ENCODE data around the gene ZW10.

ZW10 gene

DNA sequence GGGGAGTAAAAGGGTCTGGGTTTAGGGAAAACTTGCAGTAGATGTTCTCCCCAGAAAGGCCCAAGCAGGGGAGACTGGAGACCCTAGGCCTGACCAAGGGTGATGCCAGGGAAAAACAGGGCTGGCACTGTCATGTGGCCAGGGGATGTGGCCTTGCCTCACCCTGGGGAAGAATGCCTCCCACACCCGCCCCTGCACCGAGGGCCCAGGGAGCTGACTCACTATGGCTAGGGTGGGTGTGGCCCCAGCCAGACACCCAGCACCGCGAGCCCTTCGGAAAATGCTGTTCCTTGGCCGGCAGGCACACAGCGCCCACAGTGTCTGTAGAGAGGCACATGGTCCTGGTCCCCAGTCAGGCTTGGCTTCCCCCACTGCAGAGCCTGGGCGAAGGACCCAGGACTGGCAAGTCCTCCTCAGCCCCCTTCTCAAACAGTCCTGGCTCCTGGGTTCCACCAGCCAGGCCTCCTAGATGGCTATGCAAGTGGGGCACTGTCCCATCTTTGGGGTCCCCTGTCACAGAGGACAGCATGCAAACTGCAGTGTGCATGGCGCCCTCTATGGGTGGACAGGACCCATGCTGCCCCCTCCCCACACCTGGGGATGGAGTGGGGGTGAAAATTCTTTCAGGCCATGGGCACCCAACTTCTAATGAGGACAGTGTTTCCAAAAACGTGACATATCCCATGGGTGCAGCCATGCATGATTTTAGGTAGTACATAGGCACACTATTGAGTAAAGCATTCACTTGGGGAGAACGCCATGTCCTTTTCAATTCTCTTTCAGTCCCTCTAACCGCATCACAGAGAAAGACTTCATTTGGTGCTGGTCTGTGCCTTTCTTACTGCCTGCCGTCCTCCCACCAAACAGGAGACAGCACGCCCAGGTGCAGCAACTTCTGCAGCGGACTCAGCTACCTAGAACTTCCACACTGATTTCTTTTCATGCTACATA is 82.6 kb downstream of the ZW10 start:
- H3K18ac ChIP-seq (ENCODE audit: low read length): peak overlapping the region; percentile 83

GRCh38 chr11:113689768-113690618 is 83.5 kb downstream of the ZW10 start:
- peak overlapping the region; percentile 16 for H2BK12ac ChIP-seq (ENCODE audit: low read length)
- peak overlapping the region; percentile 36 for H3K9ac ChIP-seq (ENCODE audit: low read depth, low read length, poor library complexity)
- H3K14ac ChIP-seq (ENCODE audit: low read length): peak overlapping the region; percentile 76
- no peak overlapping the region for H3K27ac ChIP-seq (replicated peaks; ENCODE audit: low read length)
- no peak overlapping the region for H4K8ac ChIP-seq (ENCODE audit: low read depth, low read length)
- no peak overlapping the region for H2BK120ac ChIP-seq (ENCODE audit: low read depth, low read length)
- no peak overlapping the region for H3K4me3 ChIP-seq (ENCODE audit: low read length in 2 of 2)
- H3K9me3 ChIP-seq (replicated peaks in 1 of 2; ENCODE audit: control insufficient read depth in 2 of 2, insufficient read depth in 1 of 2, low read depth in 1 of 2, low read length in 2 of 2): peaks cover 0 to 2% of the 10 kb centered on the region in 2 donors
- no peak overlapping the region for H2BK5ac ChIP-seq (ENCODE audit: low read length)
- H3K27me3 ChIP-seq (ENCODE audit: control insufficient read depth in 3 of 3, insufficient read depth in 3 of 3, low read depth in 1 of 3, low read length in 3 of 3): no peaks in the 10 kb centered on the region
- H3K4me2 ChIP-seq (ENCODE audit: insufficient read depth, low read length, poor library complexity, severe bottlenecking): no peak overlapping the region
- H3K18ac ChIP-seq (ENCODE audit: low read length): peak overlapping the region; percentile 83
- peak overlapping the region; percentile 92 for H2AK5ac ChIP-seq (ENCODE audit: low read depth, low read length)
- H2BK15ac ChIP-seq (ENCODE audit: low read length): peak overlapping the region; percentile 76
- WGBS, 2 donors (ENCODE audit: extremely low coverage in 2 of 2, insufficient read length in 2 of 2, insufficient replicate concordance in 1 of 2): no CpG with 5 or more reads among the region's 19 CpGs
- peaks cover 2 to 5% of the 10 kb centered on the region in 2 donors for H3K36me3 ChIP-seq (replicated peaks in 1 of 2; ENCODE audit: control insufficient read depth in 2 of 2, insufficient read depth in 2 of 2, low read length in 2 of 2)
- no peak overlapping the region for H2AFZ ChIP-seq (ENCODE audit: low read length)
- no peak overlapping the region for H3K23ac ChIP-seq (ENCODE audit: low read depth, low read length, poor library complexity)
- no peak overlapping the region for H3K4ac ChIP-seq (ENCODE audit: low read length)
- H3K79me1 ChIP-seq (ENCODE audit: low read depth, low read length): no peaks in the 10 kb centered on the region
- peak overlapping the region; percentile 79 for H4K91ac ChIP-seq (ENCODE audit: low read depth, low read length, poor library complexity)
- no peak for DNase-seq (ENCODE audit: low spot score)
- no peaks in the 10 kb centered on the region for H3K4me1 ChIP-seq (ENCODE audit: control insufficient read depth in 2 of 2, insufficient read depth in 1 of 2, low read depth in 1 of 2, low read length in 2 of 2)

More for the DNA sequence above, 82.6 kb downstream of the ZW10 start:
- Histone ChIP-seq H3K27me3 (ENCODE audit: control insufficient read depth in 3 of 3, insufficient read depth in 3 of 3, low read depth in 1 of 3, low read length in 3 of 3) (no peaks in the 10 kb centered on the region), H3K4me1 (ENCODE audit: control insufficient read depth in 2 of 2, insufficient read depth in 1 of 2, low read depth in 1 of 2, low read length in 2 of 2) (no peaks in the 10 kb centered on the region), H3K23ac (ENCODE audit: low read depth, low read length, poor library complexity) (peak overlapping the region; percentile 90), H3K14ac (ENCODE audit: low read length) (peak overlapping the region; percentile 76), H3K4me3 (ENCODE audit: low read length in 2 of 2) (no peak overlapping the region), H2BK5ac (ENCODE audit: low read length) (no peak overlapping the region), H3K36me3 (replicated peaks in 1 of 2; ENCODE audit: control insufficient read depth in 2 of 2, insufficient read depth in 2 of 2, low read length in 2 of 2) (peaks cover 2 to 5% of the 10 kb centered on the region in 2 donors), H3K79me1 (ENCODE audit: low read depth, low read length) (no peaks in the 10 kb centered on the region), H2BK15ac (ENCODE audit: low read length) (peak overlapping the region; percentile 76), H2BK120ac (ENCODE audit: low read depth, low read length) (no peak overlapping the region), H3K4me2 (ENCODE audit: insufficient read depth, low read length, poor library complexity, severe bottlenecking) (no peak overlapping the region), H4K91ac (ENCODE audit: low read depth, low read length, poor library complexity) (peak overlapping the region; percentile 79), H4K8ac (ENCODE audit: low read depth, low read length) (peak overlapping the region; percentile 25), H2AK5ac (ENCODE audit: low read depth, low read length) (peak overlapping the region; percentile 92), H2BK12ac (ENCODE audit: low read length) (no peak overlapping the region), H3K27ac (replicated peaks; ENCODE audit: low read length) (no peak overlapping the region), H3K9ac (ENCODE audit: low read depth, low read length, poor library complexity) (peak overlapping the region; percentile 36), H2AFZ (ENCODE audit: low read length) (no peak overlapping the region), H3K4ac (ENCODE audit: low read length) (peak overlapping the region; percentile 86), H3K9me3 (replicated peaks in 1 of 2; ENCODE audit: control insufficient read depth in 2 of 2, insufficient read depth in 1 of 2, low read depth in 1 of 2, low read length in 2 of 2) (peaks cover 0 to 2% of the 10 kb centered on the region in 2 donors)
- DNase-seq (ENCODE audit: low spot score): peak; percentile 36
- no CpG with 5 or more reads among the region's 15 CpGs for WGBS, 2 donors (ENCODE audit: extremely low coverage in 2 of 2, insufficient read length in 2 of 2, insufficient replicate concordance in 1 of 2)

DNA sequence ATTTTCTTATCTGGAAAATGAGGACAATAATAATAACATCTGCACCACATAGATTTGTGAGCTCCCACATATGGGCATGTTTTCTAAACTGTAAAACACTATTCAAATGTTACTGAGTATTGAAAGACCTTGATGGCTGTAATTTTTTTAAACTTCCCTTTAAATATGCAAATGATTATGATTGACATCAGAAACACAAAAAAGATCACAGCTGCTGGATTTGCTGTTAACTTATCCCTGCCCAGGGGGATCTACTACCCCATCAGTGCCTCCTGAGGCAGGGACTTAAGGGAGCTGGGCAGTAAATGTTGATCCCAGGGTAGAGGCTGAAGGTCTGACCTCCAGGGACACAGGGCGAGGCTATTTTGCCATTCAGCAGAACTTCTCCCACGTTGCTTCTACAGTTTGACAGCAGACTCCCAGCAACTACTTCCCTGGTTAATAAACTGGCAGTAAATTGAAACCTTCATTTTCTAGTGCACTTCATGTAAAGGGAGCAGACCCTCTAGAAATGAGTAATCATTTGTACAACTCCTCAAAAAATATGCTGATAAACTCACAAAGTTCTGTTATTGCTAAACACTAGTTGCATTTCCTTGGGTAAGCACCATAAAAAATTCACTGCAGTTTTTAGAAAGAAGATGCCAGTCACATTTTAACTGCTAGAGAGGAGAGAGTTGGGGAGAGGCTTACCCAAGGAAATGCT is 87.7 kb downstream of the ZW10 start:
- Histone ChIP-seq H3K18ac (ENCODE audit: low read length) (no peak overlapping the region), H2AK5ac (ENCODE audit: low read depth, low read length) (no peak overlapping the region), H2BK120ac (ENCODE audit: low read depth, low read length) (no peak overlapping the region), H3K4ac (ENCODE audit: low read length) (no peak overlapping the region), H2BK5ac (ENCODE audit: low read length) (no peak overlapping the region), H3K36me3 (replicated peaks in 1 of 2; ENCODE audit: control insufficient read depth in 2 of 2, insufficient read depth in 2 of 2, low read length in 2 of 2) (no peaks in the 10 kb centered on the region), H3K27ac (replicated peaks; ENCODE audit: low read length) (no peak overlapping the region), H3K4me2 (ENCODE audit: insufficient read depth, low read length, poor library complexity, severe bottlenecking) (no peak overlapping the region), H4K91ac (ENCODE audit: low read depth, low read length, poor library complexity) (no peak overlapping the region), H4K8ac (ENCODE audit: low read depth, low read length) (no peak overlapping the region), H3K9ac (ENCODE audit: low read depth, low read length, poor library complexity) (no peak overlapping the region), H3K14ac (ENCODE audit: low read length) (no peak overlapping the region), H3K23ac (ENCODE audit: low read depth, low read length, poor library complexity) (no peak overlapping the region), H2BK12ac (ENCODE audit: low read length) (no peak overlapping the region), H3K27me3 (ENCODE audit: control insufficient read depth in 3 of 3, insufficient read depth in 3 of 3, low read depth in 1 of 3, low read length in 3 of 3) (no peaks in the 10 kb centered on the region), H2AFZ (ENCODE audit: low read length) (no peak overlapping the region), H3K9me3 (replicated peaks in 1 of 2; ENCODE audit: control insufficient read depth in 2 of 2, insufficient read depth in 1 of 2, low read depth in 1 of 2, low read length in 2 of 2) (no peaks in the 10 kb centered on the region), H3K4me1 (ENCODE audit: control insufficient read depth in 2 of 2, insufficient read depth in 1 of 2, low read depth in 1 of 2, low read length in 2 of 2) (peaks cover 2 to 5% of the 10 kb centered on the region in 2 donors), H2BK15ac (ENCODE audit: low read length) (no peak overlapping the region), H3K4me3 (ENCODE audit: low read length in 2 of 2) (no peak overlapping the region), H3K79me1 (ENCODE audit: low read depth, low read length) (no peaks in the 10 kb centered on the region)
- no peak for DNase-seq (ENCODE audit: low spot score)
- no CpG with 5 or more reads among the region's 2 CpGs for WGBS, 2 donors (ENCODE audit: extremely low coverage in 2 of 2, insufficient read length in 2 of 2, insufficient replicate concordance in 1 of 2)

All from neuronal stem cell (in vitro differentiated cells).